Upper lobe of right lung (tissue), 1 donor: ENCODE data around the gene DIP2C. TPM values are rescaled to one million over a fixed set of nuclear protein-coding genes. Genes with fewer than 3 reads are reported as not detected.

ENCODE experiments used
- ATAC-seq: fragments of 200-7000 bp; cut with Tn5 transposase; one replicate; pipeline ENCODE4 v1.9.1; 2020; ENCODE audit warnings: mild to moderate bottlenecking, moderate library complexity
- DNase-seq: peaks from one replicate; pipeline ENCODE4 v3.0.0-alpha.2; 2020
- H3K27ac ChIP-seq: fragments of 200-600 bp; one replicate; pipeline ENCODE4 v1.8.0; 2022
- H3K27me3 ChIP-seq: fragments of 200-600 bp; one replicate; pipeline ENCODE4 v1.8.0; 2022; ENCODE audit warnings: mild to moderate bottlenecking
- H3K36me3 ChIP-seq: fragments of 200-600 bp; one replicate; pipeline ENCODE4 v1.8.0; 2022
- H3K4me1 ChIP-seq: fragments of 200-600 bp; one replicate; pipeline ENCODE4 v1.8.0; 2022
- H3K4me3 ChIP-seq: fragments of 200-600 bp; one replicate; pipeline ENCODE4 v1.8.0; 2022; ENCODE audit warnings: mild to moderate bottlenecking
- H3K9me3 ChIP-seq: fragments of 200-600 bp; one replicate; pipeline ENCODE4 v1.8.0; 2022
- intact Hi-C: fragments of 100-400 bp; cut with DNase I; formaldehyde crosslinking; loops from one replicate; pipeline ENCODE4 v1.11.0; 2022
- total RNA-seq: library from RNA; stranded (reverse); fragmentation: NEBNext Ultra II Directional; extraction: Animal tissue kit (Norgen Biotek cat#: 25700); gene quantifications from one replicate; pipeline ENCODE4 v1.2.1, GENCODE V29; 2021
- TF ChIP-seq, protein P1 (sequence below): fragments of 200-600 bp; IDR thresholded peaks from one replicate; pipeline ENCODE4 v1.8.0; 2022; ENCODE audit warnings: antibody characterized with exemption
- donor health status: DM: no; HTN: yes; CAD: no; lungs with severe emphysema.

The DIP2C gene
- total RNA-seq, 1 donor from 2014 or later = 17.3 TPM

DNA sequence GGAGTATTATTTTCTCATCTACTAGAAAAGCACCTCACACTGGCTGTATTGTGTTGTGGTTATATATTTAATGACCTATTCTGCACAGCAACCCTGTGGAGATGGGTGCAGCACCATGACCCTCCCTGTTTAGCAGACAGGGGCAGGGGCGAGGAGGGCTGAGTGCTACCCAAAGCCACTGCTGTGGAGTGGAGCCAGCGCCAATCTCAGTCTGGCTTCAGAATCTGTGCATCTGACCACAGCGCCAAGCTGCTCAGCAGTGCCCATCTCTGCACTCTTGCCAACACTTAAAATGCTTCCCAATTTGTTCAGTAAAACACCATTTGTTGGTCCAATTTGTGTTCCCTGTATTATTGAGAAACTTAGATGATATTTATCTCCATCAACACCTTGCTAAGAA lies 315.1 kb downstream of the DIP2C start:
- Histone ChIP-seq H3K9me3 (no peaks in the 10 kb centered on the region), H3K27ac (no peak overlapping the region), H3K36me3 (no peaks in the 10 kb centered on the region), H3K27me3 (no peaks in the 10 kb centered on the region), H3K4me1 (no peaks in the 10 kb centered on the region), H3K4me3 (no peak overlapping the region)
- intact Hi-C loops = no loop called here
- ATAC-seq (no peak), DNase-seq (no peak)
- TF ChIP-seq, protein P1, sequence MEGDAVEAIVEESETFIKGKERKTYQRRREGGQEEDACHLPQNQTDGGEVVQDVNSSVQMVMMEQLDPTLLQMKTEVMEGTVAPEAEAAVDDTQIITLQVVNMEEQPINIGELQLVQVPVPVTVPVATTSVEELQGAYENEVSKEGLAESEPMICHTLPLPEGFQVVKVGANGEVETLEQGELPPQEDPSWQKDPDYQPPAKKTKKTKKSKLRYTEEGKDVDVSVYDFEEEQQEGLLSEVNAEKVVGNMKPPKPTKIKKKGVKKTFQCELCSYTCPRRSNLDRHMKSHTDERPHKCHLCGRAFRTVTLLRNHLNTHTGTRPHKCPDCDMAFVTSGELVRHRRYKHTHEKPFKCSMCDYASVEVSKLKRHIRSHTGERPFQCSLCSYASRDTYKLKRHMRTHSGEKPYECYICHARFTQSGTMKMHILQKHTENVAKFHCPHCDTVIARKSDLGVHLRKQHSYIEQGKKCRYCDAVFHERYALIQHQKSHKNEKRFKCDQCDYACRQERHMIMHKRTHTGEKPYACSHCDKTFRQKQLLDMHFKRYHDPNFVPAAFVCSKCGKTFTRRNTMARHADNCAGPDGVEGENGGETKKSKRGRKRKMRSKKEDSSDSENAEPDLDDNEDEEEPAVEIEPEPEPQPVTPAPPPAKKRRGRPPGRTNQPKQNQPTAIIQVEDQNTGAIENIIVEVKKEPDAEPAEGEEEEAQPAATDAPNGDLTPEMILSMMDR = no peak

DNA sequence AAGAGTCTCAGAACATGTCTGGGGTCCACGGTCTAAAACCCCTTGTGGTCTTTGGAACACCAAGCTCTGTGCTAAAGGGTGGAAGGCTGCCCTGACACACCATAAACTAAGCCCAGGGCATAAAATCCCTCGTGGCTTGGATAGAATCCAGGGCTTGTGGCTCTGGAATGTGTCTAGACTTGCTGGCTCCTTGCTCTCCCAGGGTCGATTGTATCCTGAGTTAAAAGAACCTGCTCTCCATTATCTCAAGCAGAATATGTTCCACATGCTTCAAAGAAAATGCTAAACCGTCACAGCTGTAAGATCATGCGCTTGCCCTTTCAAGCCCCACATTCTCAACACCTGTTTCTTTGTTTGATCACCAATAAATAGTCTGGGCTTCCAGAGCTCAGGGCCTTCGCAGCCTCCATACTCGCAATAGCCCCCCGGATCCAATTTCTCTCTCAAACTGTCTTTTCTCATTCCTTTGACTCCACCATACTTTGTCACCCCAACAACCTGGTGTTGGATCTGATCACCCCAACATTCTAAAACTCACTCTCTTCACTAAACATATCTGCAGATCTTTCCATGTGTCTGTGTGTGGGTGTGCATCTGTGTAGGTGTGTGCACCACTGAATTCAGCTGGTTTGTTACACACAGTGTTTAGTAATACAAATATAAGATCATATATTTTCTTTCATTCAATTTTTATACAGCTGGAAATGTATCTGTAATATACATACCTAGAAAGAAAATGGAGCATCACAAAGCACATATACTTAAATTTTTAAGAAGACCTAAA lies 315.8 kb downstream of the DIP2C start:
- ATAC-seq (no peak), DNase-seq (no peak)
- TF ChIP-seq, protein P1 = no peak
- Histone ChIP-seq H3K36me3 (peaks cover 4% of the 10 kb centered on the region), H3K27ac (peak overlapping the region; percentile 3), H3K4me1 (no peaks in the 10 kb centered on the region), H3K27me3 (no peaks in the 10 kb centered on the region), H3K4me3 (no peak overlapping the region), H3K9me3 (no peaks in the 10 kb centered on the region)
- intact Hi-C loops = no loop called here

DNA sequence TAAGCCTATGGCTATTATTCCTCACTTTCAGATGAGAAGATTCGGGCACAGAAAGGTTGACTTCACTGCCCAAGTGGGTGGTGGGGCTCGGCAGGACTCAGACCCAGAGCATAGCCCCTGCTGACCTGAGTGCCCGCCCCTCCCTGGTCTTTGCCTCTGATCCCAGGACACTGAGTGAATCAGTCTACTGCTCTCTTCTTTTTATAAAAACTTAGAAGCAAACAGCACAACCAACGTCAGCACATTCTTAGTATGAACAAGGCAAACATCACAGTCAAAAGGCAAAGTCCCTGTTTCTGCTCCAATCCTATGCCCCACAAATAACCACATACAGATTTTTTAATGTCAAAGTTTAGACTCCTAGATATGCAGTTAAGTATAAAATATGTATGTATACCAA lies 316.5 kb downstream of the DIP2C start:
- intact Hi-C loops = no loop called here
- H3K4me1 ChIP-seq = no peaks in the 10 kb centered on the region

DNA sequence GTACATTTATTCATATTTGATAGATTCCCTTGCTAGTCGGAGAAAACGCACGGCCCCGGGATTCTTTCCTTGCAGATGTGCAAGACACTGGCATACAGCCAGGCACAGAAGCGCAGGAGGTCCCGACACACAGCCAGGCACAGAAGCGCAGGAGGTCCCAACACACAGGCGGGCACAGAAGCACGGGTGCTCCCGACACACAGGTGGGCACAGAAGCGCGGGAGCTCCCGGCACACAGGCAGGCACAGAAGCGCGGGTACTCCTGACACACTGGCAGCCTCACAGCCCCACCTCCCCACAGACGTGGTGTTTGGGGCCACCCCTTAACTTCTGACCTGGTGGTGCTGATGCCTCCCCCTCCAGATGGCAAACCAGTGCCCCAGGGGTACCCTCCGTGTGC lies 316.9 kb downstream of the DIP2C start:
- DNase-seq = no peak
- TF ChIP-seq, protein P1 = no peak
- no peaks in the 10 kb centered on the region for H3K9me3 ChIP-seq
- no peaks in the 10 kb centered on the region for H3K27me3 ChIP-seq
- no peaks in the 10 kb centered on the region for H3K4me1 ChIP-seq
- intact Hi-C loops = no loop called here
- peaks cover 10% of the 10 kb centered on the region for H3K36me3 ChIP-seq
- ATAC-seq = no peak
- H3K4me3 ChIP-seq = no peak overlapping the region
- no peak overlapping the region for H3K27ac ChIP-seq

More for the DNA sequence above, 316.5 kb downstream of the DIP2C start:
- TF ChIP-seq, protein P1 = no peak
- Histone ChIP-seq H3K27ac (peak overlapping the region; percentile 3), H3K4me3 (no peak overlapping the region), H3K27me3 (no peaks in the 10 kb centered on the region), H3K9me3 (no peaks in the 10 kb centered on the region), H3K36me3 (peaks cover 10% of the 10 kb centered on the region)
- ATAC-seq = no peak
- DNase-seq = no peak

DNA sequence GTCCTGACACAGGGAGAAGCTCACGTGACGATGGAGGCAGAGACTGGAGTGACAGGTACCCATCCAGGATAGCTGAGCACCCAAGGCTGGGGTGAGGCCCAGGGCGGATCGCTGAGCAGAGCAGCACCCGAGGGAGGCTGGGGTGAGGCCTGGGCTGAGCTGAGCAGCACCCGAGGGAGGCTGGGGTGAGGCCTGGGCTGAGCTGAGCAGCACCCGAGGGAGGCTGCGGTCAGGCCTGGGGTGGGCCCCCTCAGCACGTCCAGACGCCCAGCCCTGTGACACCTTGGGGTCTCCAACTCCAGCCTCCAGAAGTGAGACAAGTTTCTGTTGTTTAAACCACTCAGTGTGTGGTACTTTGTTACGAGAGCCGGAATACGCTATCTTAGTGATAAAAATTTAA lies 318.0 kb downstream of the DIP2C start:
- intact Hi-C loops = no loop called here
- Histone ChIP-seq H3K9me3 (no peaks in the 10 kb centered on the region), H3K4me3 (no peak overlapping the region), H3K4me1 (no peaks in the 10 kb centered on the region), H3K27me3 (no peaks in the 10 kb centered on the region), H3K27ac (no peak overlapping the region), H3K36me3 (peaks cover 17% of the 10 kb centered on the region)
- DNase-seq (no peak), ATAC-seq (peak; percentile 7)
- TF ChIP-seq, protein P1 = no peak

DNA sequence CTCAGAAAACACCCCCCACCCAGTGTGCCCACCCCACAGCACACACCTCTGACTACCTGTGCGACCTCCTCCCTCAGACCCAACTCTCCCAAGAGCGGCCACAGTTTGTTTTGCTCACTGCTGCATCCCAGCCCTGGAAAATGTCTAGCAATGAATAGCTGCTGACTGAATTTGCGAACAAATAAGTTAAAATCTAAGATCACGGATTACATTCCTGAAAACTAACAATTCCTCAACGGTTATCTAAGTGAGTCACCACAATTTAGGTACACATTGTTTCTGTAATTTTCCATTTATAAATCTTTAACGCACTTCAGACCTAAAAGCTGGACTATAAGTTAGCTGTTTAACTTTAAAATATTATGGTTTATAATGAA lies 319.0 kb downstream of the DIP2C start:
- Histone ChIP-seq H3K4me1 (no peaks in the 10 kb centered on the region), H3K4me3 (no peak overlapping the region), H3K27me3 (no peaks in the 10 kb centered on the region)

More for the DNA sequence above, 319.0 kb downstream of the DIP2C start:
- Histone ChIP-seq H3K9me3 (no peaks in the 10 kb centered on the region), H3K27ac (no peak overlapping the region), H3K36me3 (peaks cover 27% of the 10 kb centered on the region)
- TF ChIP-seq, protein P1 = no peak
- ATAC-seq = no peak
- DNase-seq = no peak
- intact Hi-C loops = no loop called here
